ENCODE results near the gene COL2A1.

COL2A1 gene

DNA sequence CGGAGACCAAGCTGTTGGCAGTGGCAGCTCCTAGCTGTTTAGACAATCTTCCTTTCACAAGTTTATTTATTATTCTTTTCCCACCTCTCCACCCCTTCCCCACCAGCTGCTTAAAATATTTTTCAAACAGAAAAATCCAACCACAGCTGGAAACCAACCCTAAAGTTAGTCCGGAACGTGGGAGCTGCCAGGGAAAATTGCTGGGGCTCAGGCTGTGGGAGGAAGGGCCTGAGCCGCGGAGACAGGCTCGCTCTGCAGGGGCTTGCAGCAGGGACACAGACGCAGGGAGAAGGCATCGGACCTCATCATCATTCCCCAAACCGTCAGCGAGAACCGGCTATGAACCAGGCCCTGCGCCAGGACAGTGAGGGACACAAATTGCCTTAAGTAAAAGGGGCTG lies 56.9 kb downstream of the COL2A1 start:
- no peak overlapping the region for H3K4me3 ChIP-seq (ENCODE audit: low read length)
- DNase-seq (ENCODE audit: low read depth): no peak
- TF ChIP-seq, protein P1, sequence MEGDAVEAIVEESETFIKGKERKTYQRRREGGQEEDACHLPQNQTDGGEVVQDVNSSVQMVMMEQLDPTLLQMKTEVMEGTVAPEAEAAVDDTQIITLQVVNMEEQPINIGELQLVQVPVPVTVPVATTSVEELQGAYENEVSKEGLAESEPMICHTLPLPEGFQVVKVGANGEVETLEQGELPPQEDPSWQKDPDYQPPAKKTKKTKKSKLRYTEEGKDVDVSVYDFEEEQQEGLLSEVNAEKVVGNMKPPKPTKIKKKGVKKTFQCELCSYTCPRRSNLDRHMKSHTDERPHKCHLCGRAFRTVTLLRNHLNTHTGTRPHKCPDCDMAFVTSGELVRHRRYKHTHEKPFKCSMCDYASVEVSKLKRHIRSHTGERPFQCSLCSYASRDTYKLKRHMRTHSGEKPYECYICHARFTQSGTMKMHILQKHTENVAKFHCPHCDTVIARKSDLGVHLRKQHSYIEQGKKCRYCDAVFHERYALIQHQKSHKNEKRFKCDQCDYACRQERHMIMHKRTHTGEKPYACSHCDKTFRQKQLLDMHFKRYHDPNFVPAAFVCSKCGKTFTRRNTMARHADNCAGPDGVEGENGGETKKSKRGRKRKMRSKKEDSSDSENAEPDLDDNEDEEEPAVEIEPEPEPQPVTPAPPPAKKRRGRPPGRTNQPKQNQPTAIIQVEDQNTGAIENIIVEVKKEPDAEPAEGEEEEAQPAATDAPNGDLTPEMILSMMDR (conservative IDR thresholded peaks at IDR 0.05; ENCODE audit: low read length): no peak

DNA sequence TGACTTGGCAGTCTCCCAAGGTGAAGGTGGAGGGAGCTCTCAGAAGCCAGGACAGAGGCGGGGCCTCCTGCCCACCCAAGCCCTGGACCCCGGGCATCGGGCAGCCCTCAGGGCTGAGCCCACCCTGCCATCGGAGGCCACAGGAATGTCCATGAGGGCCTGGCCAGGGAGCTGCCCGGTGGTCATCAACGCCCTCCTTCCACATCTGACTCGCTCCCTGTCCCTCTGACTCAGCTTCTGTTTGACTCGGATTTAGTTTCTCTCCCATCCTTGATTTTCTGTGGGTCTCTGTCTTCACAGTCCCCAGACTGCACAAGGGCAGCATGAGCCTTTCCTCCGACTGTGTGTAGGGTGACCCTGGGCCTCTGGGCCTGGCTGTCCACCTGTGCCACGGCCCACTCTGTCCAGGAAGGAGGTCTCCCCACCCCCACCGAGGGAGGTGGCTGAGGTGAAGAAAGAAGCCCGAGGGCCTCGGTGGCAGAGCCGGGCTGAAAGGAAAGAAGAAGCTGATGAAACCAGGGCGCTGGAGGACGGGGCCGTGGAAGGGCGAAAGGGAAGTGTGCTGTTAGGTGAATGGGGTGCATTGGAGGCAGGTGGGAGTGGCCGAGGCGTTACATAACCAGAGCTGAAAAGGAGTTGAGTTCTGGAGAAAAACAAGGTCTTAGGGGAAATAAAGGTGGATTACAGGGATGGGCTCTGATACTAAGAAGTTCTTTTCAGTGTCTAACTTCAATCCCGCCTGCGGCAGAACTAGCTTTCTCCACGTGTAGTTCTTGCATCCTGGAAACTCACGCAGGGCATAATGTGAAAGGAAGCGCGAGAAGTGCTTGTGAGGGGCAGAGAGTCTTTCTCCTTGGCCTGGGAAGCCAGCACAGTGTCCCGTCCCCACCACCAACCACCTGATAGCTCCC lies 57.6 kb downstream of the COL2A1 start:
- TF ChIP-seq, protein P1 (conservative IDR thresholded peaks at IDR 0.05; ENCODE audit: low read length): no peak
- DNase-seq (ENCODE audit: low read depth): peak; percentile 24
- no peak overlapping the region for H3K4me3 ChIP-seq (ENCODE audit: low read length)

DNA sequence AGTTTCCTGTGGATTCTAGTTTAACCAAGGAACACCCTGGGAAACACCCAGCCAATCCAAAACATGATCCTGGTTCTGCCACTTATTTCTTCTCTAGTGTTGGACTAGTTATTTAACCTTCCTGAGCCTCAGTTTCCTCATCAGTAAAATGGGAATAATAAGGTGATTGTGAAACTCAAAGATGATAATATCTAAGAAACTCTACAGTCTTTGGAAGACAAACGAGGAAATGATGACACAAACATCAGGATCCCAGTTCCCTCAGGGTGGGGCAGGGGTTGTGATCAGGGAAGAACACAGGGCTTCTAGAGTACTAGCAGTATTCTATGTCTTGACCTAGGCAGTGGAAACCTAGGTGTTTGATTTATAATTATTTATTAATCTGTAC lies 58.9 kb downstream of the COL2A1 start:
- TF ChIP-seq, protein P1 (conservative IDR thresholded peaks at IDR 0.05; ENCODE audit: low read length): no peak

DNA sequence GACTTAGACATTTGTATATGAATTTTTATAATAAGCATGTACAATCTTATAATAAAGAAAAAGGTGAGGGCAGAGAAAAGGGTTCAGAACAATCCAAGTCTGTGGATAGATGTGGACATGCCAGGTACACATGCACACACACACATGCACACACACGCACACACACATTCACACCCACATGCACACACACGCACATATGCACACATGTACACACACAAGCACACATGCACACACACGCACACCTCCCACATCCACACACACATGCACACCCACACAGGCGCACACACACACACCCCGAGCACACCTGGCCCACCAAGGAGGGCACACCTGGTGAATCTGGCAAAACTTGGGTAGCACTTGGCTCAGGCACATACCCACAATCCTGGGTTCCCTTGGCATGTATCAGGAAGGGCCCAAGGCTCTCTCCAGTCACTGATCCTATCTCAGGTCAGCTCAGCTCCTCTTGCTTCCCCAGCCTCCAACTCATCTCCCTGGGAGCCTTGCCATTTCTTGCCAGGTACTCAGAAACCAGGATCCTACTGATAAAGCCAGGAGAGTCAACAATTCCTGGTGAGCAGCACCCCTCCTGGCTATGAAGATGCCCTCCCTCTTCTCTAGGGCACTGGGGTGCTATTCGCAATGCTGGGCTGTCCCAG lies 59.5 kb downstream of the COL2A1 start:
- DNase-seq (ENCODE audit: low read depth): no peak
- TF ChIP-seq, protein P1 (conservative IDR thresholded peaks at IDR 0.05; ENCODE audit: low read length): no peak
- no peak overlapping the region for H3K4me3 ChIP-seq (ENCODE audit: low read length)

More for the DNA sequence above, 58.9 kb downstream of the COL2A1 start:
- H3K4me3 ChIP-seq (ENCODE audit: low read length): no peak overlapping the region
- no peak for DNase-seq (ENCODE audit: low read depth)

DNA sequence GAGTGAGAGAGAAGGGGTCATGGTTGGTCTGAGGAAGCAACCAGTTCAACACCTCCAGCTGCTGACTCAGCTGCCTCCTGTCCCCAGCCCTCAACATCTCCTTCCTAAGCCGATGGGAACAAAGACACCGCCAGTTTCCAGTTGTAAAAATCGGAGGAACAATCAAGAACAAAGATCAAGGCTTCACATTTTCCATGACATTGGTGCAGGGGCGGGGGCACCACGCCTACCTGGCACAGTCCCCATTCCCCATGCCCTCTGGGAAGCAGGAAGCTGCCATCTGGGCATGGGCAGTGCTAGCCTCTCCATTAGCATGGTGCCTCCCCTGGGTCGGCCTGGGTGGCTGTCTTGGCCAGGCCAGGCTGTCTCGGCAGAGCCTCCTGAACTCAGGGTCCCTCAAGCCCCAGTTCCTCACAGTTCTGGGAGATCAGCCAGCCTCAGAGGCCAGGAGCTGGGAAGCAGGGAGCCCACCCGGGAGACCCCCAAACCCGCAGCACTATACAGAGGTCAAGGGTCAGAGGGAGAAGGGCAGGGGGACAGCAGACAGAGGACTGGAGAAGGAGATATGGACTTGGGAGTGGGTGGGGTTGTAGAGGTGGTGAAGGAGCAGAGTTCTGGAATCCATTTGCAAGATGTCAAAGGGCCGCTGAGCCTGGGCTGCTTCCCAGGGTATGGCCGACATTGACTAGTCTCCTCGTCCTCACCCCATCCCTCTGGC lies 60.5 kb downstream of the COL2A1 start:
- DNase-seq (ENCODE audit: low read depth): no peak
- TF ChIP-seq, protein P1 (conservative IDR thresholded peaks at IDR 0.05; ENCODE audit: low read length): no peak
- no peak overlapping the region for H3K4me3 ChIP-seq (ENCODE audit: low read length)

DNA sequence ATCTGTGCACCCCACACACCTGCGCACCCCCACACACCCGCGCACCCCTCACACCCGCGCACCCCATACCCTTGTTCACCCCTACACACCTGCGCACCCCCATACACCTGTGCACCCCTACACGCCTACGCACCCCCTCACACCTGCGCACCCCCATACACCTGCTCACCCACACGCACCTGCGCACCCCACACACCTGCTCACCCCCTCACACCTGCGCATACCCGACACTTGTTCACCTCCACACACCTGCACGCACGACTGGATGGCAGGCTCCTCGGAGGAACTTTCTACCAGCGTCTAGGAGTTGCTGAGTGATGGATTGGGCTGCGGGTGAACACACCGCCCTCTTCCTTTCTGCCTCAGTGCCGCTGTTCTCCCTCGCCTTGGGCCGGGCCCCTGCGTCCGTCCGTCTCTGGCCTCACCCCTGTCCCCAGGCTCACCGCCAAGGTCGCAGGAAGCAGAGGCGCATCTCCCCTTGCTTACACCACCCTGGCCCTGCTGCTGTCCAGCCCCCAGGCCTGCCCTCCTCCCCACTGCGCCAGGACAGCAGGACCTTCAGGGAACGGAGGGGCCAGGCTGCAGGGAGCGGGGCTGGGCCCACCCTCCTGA lies 61.6 kb downstream of the COL2A1 start:
- TF ChIP-seq, protein P1 (conservative IDR thresholded peaks at IDR 0.05; ENCODE audit: low read length): no peak
- no peak overlapping the region for H3K4me3 ChIP-seq (ENCODE audit: low read length)
- DNase-seq (ENCODE audit: low read depth): no peak

All from AG10803 (cell line).